Measurements from ENCODE around the gene LYRM9.

Gene LYRM9

DNA sequence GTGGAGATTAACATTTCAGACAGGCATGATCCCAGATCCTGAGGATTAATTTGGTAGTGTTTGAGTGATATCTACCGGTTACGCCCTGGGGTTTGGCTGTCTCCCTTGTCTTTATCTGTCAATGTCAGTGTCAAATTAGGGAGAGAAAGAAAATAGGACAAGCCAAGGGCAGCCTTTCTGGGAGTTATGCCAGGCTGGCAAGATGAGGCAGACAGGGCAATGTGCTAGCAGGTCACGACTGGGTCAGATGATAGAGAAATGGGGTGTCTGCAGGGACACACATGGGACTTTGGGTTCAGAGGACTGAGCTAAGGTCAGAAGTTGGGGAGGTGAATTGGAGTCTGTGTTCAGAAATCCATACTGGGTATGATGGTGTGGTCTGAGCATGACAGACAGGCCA is 27.4 kb upstream of the LYRM9 start:
- H2BK15ac ChIP-seq (replicated peaks; ENCODE audit: low read depth), result no peak overlapping the region
- DNase-seq, result no peak
- no peak overlapping the region for H3K9ac ChIP-seq (ENCODE audit: low read length)
- no peak overlapping the region for H2BK120ac ChIP-seq (ENCODE audit: low read depth, low read length)
- H3K27me3 ChIP-seq (ENCODE audit: insufficient read depth, low read length, poor library complexity), result peaks cover 7% of the 10 kb centered on the region
- H3K4me2 ChIP-seq (ENCODE audit: low read length), result no peak overlapping the region
- no CpG with 5 or more reads among the region's 3 CpGs for WGBS (ENCODE audit: extremely low coverage, insufficient coverage, low lambda C conversion rate)
- H3K79me1 ChIP-seq (ENCODE audit: low read length), result no peaks in the 10 kb centered on the region
- no peak overlapping the region for H3K18ac ChIP-seq (ENCODE audit: low read length)
- H3K23ac ChIP-seq (ENCODE audit: low read length), result no peak overlapping the region
- no peak overlapping the region for H3K4me3 ChIP-seq (ENCODE audit: low read length)
- no peak overlapping the region for H3K4ac ChIP-seq (ENCODE audit: low read depth, low read length)
- H4K8ac ChIP-seq (ENCODE audit: low read depth, low read length), result no peak overlapping the region
- H3K4me1 ChIP-seq (ENCODE audit: control insufficient read depth, low read depth, low read length), result peaks cover 2% of the 10 kb centered on the region
- H3K56ac ChIP-seq (ENCODE audit: low read length), result no peak overlapping the region
- H2BK5ac ChIP-seq (ENCODE audit: low read length), result no peak overlapping the region
- no peaks in the 10 kb centered on the region for H3K36me3 ChIP-seq (ENCODE audit: control insufficient read depth, insufficient read depth, low read length)
- no peak overlapping the region for H4K5ac ChIP-seq (ENCODE audit: low read length)
- no peak overlapping the region for H2AK5ac ChIP-seq (ENCODE audit: low read length)
- H3K79me2 ChIP-seq (ENCODE audit: control insufficient read depth, insufficient read depth, low read length), result no peaks in the 10 kb centered on the region
- no peak overlapping the region for H3K27ac ChIP-seq (ENCODE audit: low read depth, low read length)

DNA sequence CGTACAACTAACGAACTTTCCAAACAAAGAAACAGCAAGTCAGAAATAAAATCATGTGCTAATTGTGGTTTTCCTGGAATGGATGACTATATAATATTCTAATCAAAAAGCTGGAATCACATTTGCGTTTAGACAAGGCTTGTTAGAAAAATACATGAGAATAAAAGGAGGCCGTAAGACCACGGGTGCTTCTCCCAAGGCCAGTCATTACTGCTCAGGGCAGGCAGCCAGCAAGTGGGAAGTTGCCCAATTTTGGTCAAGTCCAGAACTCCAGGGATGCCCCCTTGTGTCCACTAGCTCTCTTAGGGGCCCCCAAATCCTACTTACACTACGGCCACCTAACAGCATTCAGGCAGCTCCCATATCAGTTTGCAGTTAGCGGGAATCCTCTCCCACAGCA is 25.9 kb upstream of the LYRM9 start:
- Histone ChIP-seq H2AK5ac (ENCODE audit: low read length) (no peak overlapping the region), H3K79me1 (ENCODE audit: low read length) (no peaks in the 10 kb centered on the region), H3K4me3 (ENCODE audit: low read length) (no peak overlapping the region), H3K9ac (ENCODE audit: low read length) (no peak overlapping the region), H3K27ac (ENCODE audit: low read depth, low read length) (no peak overlapping the region), H3K4me2 (ENCODE audit: low read length) (no peak overlapping the region), H3K56ac (ENCODE audit: low read length) (no peak overlapping the region), H2BK15ac (replicated peaks; ENCODE audit: low read depth) (no peak overlapping the region), H2BK120ac (ENCODE audit: low read depth, low read length) (no peak overlapping the region), H3K36me3 (ENCODE audit: control insufficient read depth, insufficient read depth, low read length) (no peaks in the 10 kb centered on the region), H3K4me1 (ENCODE audit: control insufficient read depth, low read depth, low read length) (peaks cover 2% of the 10 kb centered on the region), H4K8ac (ENCODE audit: low read depth, low read length) (no peak overlapping the region), H2BK5ac (ENCODE audit: low read length) (no peak overlapping the region), H3K18ac (ENCODE audit: low read length) (no peak overlapping the region), H3K23ac (ENCODE audit: low read length) (no peak overlapping the region), H3K4ac (ENCODE audit: low read depth, low read length) (no peak overlapping the region), H3K27me3 (ENCODE audit: insufficient read depth, low read length, poor library complexity) (peaks cover 7% of the 10 kb centered on the region), H4K5ac (ENCODE audit: low read length) (no peak overlapping the region), H3K79me2 (ENCODE audit: control insufficient read depth, insufficient read depth, low read length) (no peaks in the 10 kb centered on the region)
- no peak for DNase-seq
- WGBS (ENCODE audit: extremely low coverage, insufficient coverage, low lambda C conversion rate), result no CpG with 5 or more reads among the region's 7 CpGs

DNA sequence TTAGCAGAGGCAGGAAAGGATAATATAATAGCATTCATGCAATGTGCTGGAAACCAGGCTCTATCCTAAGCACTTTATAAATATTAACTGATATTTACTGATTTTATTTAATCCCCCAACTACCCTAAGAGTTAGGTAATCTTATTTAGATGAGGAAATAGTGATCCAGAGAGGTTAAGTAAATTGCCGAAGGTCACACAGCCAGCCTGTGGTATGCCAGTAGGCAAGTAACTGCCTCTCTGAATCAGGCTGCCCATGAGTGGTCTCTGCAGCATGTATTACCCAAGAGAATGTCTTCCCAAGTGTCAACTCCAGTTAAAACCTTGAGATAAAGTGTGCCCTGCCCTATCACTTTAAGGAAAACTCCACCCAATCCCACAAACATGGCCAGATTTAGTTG is 25.3 kb upstream of the LYRM9 start:
- H3K4ac ChIP-seq (ENCODE audit: low read depth, low read length), result no peak overlapping the region
- no peak overlapping the region for H2BK15ac ChIP-seq (replicated peaks; ENCODE audit: low read depth)
- H2BK5ac ChIP-seq (ENCODE audit: low read length), result no peak overlapping the region
- H3K27me3 ChIP-seq (ENCODE audit: insufficient read depth, low read length, poor library complexity), result peaks cover 9% of the 10 kb centered on the region
- H3K27ac ChIP-seq (ENCODE audit: low read depth, low read length), result no peak overlapping the region
- H3K56ac ChIP-seq (ENCODE audit: low read length), result no peak overlapping the region
- H2BK120ac ChIP-seq (ENCODE audit: low read depth, low read length), result no peak overlapping the region
- no peak for DNase-seq
- WGBS (ENCODE audit: extremely low coverage, insufficient coverage, low lambda C conversion rate), result no CpG with 5 or more reads among the region's 1 CpG
- no peak overlapping the region for H4K5ac ChIP-seq (ENCODE audit: low read length)
- H3K36me3 ChIP-seq (ENCODE audit: control insufficient read depth, insufficient read depth, low read length), result no peaks in the 10 kb centered on the region
- no peak overlapping the region for H2AK5ac ChIP-seq (ENCODE audit: low read length)
- no peaks in the 10 kb centered on the region for H3K79me2 ChIP-seq (ENCODE audit: control insufficient read depth, insufficient read depth, low read length)
- H3K18ac ChIP-seq (ENCODE audit: low read length), result no peak overlapping the region
- H3K23ac ChIP-seq (ENCODE audit: low read length), result no peak overlapping the region
- no peak overlapping the region for H3K4me2 ChIP-seq (ENCODE audit: low read length)
- no peak overlapping the region for H3K9ac ChIP-seq (ENCODE audit: low read length)
- no peak overlapping the region for H4K8ac ChIP-seq (ENCODE audit: low read depth, low read length)
- H3K4me3 ChIP-seq (ENCODE audit: low read length), result no peak overlapping the region
- no peaks in the 10 kb centered on the region for H3K79me1 ChIP-seq (ENCODE audit: low read length)
- H3K4me1 ChIP-seq (ENCODE audit: control insufficient read depth, low read depth, low read length), result peaks cover 2% of the 10 kb centered on the region

DNA sequence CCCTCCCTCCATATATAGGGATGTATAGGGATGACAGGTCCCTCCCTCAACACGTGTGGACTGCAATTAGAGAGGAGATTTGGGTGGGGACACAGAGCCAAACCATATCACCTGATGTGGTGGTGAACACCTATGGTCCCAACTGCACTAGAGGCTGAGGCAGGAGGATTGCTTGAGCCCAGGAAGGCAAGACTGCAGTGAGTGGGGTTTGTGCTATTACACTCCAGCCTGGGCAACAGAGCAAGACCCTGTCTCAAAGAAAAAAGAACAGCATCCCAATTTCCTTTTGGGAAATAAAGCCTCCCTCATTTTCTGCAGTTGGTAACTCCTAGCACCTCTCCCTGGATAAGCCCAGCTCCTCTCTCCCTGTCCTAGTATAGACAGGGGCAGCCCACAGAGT is 23.8 kb upstream of the LYRM9 start:
- no peak for DNase-seq
- H3K9ac ChIP-seq (ENCODE audit: low read length), result no peak overlapping the region
- no peak overlapping the region for H3K4me2 ChIP-seq (ENCODE audit: low read length)
- peaks cover 2% of the 10 kb centered on the region for H3K4me1 ChIP-seq (ENCODE audit: control insufficient read depth, low read depth, low read length)
- no peak overlapping the region for H3K4me3 ChIP-seq (ENCODE audit: low read length)
- H3K79me1 ChIP-seq (ENCODE audit: low read length), result no peaks in the 10 kb centered on the region
- no peak overlapping the region for H2BK15ac ChIP-seq (replicated peaks; ENCODE audit: low read depth)
- H3K4ac ChIP-seq (ENCODE audit: low read depth, low read length), result no peak overlapping the region
- H3K79me2 ChIP-seq (ENCODE audit: control insufficient read depth, insufficient read depth, low read length), result no peaks in the 10 kb centered on the region
- H2AK5ac ChIP-seq (ENCODE audit: low read length), result no peak overlapping the region
- no peak overlapping the region for H2BK120ac ChIP-seq (ENCODE audit: low read depth, low read length)
- no peak overlapping the region for H3K18ac ChIP-seq (ENCODE audit: low read length)
- no peak overlapping the region for H3K56ac ChIP-seq (ENCODE audit: low read length)
- H3K36me3 ChIP-seq (ENCODE audit: control insufficient read depth, insufficient read depth, low read length), result no peaks in the 10 kb centered on the region
- no peak overlapping the region for H3K27ac ChIP-seq (ENCODE audit: low read depth, low read length)
- H3K23ac ChIP-seq (ENCODE audit: low read length), result no peak overlapping the region
- no peak overlapping the region for H4K5ac ChIP-seq (ENCODE audit: low read length)
- no peak overlapping the region for H4K8ac ChIP-seq (ENCODE audit: low read depth, low read length)
- peaks cover 9% of the 10 kb centered on the region for H3K27me3 ChIP-seq (ENCODE audit: insufficient read depth, low read length, poor library complexity)
- no CpG with 5 or more reads among the region's 1 CpG for WGBS (ENCODE audit: extremely low coverage, insufficient coverage, low lambda C conversion rate)
- H2BK5ac ChIP-seq (ENCODE audit: low read length), result no peak overlapping the region

DNA sequence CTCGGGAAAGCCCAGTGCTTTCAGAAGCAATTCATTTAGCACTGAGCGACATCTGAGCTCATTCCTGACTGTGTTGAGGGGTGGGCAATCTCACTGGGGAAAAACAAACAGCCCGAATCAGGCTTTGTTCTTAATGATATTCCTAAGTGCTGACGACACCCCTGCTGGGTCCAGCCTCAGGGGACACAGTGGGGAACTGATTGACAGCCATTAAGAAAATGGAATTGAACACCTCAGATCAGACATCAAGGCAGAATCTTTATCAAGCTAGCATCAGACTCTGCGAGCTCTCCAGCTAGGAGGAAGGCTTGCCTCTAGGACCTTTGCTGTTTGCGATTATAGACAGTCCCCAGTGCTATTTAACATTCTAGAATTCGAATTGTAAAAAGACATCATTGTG is 22.5 kb upstream of the LYRM9 start:
- peaks cover 9% of the 10 kb centered on the region for H3K27me3 ChIP-seq (ENCODE audit: insufficient read depth, low read length, poor library complexity)
- no peak overlapping the region for H3K27ac ChIP-seq (ENCODE audit: low read depth, low read length)

DNA sequence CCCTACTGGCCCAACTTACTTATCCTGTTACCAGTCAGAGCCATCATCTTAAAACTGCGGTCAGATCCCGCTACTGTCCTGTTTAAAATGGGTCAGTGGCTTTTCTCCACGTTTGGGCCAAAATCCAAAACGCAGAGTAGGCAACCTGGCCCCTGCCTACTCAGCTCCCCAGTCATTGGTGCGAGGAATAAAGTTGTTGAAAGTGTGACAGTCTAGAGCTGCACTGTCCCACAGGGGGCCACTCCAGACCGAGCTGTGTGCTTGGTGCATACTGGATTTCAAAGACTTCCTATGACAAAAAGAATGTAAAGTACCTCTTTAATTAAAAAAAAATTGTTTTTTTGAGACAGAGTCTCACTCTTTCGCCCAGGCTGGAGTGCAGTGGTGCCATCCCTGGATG is 21.2 kb upstream of the LYRM9 start:
- Histone ChIP-seq H2BK5ac (ENCODE audit: low read length) (no peak overlapping the region), H3K36me3 (ENCODE audit: control insufficient read depth, insufficient read depth, low read length) (no peaks in the 10 kb centered on the region), H2BK120ac (ENCODE audit: low read depth, low read length) (no peak overlapping the region), H3K4me2 (ENCODE audit: low read length) (no peak overlapping the region), H4K8ac (ENCODE audit: low read depth, low read length) (no peak overlapping the region), H3K4ac (ENCODE audit: low read depth, low read length) (no peak overlapping the region), H2AK5ac (ENCODE audit: low read length) (no peak overlapping the region), H4K5ac (ENCODE audit: low read length) (no peak overlapping the region), H3K79me2 (ENCODE audit: control insufficient read depth, insufficient read depth, low read length) (no peaks in the 10 kb centered on the region), H3K79me1 (ENCODE audit: low read length) (no peaks in the 10 kb centered on the region), H3K27ac (ENCODE audit: low read depth, low read length) (no peak overlapping the region), H3K56ac (ENCODE audit: low read length) (no peak overlapping the region), H3K18ac (ENCODE audit: low read length) (no peak overlapping the region), H3K4me1 (ENCODE audit: control insufficient read depth, low read depth, low read length) (peaks cover 2% of the 10 kb centered on the region), H3K9ac (ENCODE audit: low read length) (no peak overlapping the region), H2BK15ac (replicated peaks; ENCODE audit: low read depth) (no peak overlapping the region), H3K4me3 (ENCODE audit: low read length) (no peak overlapping the region), H3K27me3 (ENCODE audit: insufficient read depth, low read length, poor library complexity) (peaks cover 9% of the 10 kb centered on the region), H3K23ac (ENCODE audit: low read length) (no peak overlapping the region)
- WGBS (ENCODE audit: extremely low coverage, insufficient coverage, low lambda C conversion rate), result no CpG with 5 or more reads among the region's 7 CpGs
- no peak for DNase-seq

More for the DNA sequence above, 22.5 kb upstream of the LYRM9 start:
- no peak overlapping the region for H4K8ac ChIP-seq (ENCODE audit: low read depth, low read length)
- no peak overlapping the region for H2BK15ac ChIP-seq (replicated peaks; ENCODE audit: low read depth)
- no peaks in the 10 kb centered on the region for H3K79me2 ChIP-seq (ENCODE audit: control insufficient read depth, insufficient read depth, low read length)
- H2BK5ac ChIP-seq (ENCODE audit: low read length), result no peak overlapping the region
- H4K5ac ChIP-seq (ENCODE audit: low read length), result no peak overlapping the region
- no peaks in the 10 kb centered on the region for H3K36me3 ChIP-seq (ENCODE audit: control insufficient read depth, insufficient read depth, low read length)
- H3K23ac ChIP-seq (ENCODE audit: low read length), result no peak overlapping the region
- no peak overlapping the region for H2BK120ac ChIP-seq (ENCODE audit: low read depth, low read length)
- peak; percentile 93 for DNase-seq
- no CpG with 5 or more reads among the region's 7 CpGs for WGBS (ENCODE audit: extremely low coverage, insufficient coverage, low lambda C conversion rate)
- no peak overlapping the region for H3K18ac ChIP-seq (ENCODE audit: low read length)
- H3K4ac ChIP-seq (ENCODE audit: low read depth, low read length), result no peak overlapping the region
- peaks cover 2% of the 10 kb centered on the region for H3K4me1 ChIP-seq (ENCODE audit: control insufficient read depth, low read depth, low read length)
- H3K9ac ChIP-seq (ENCODE audit: low read length), result no peak overlapping the region
- H3K79me1 ChIP-seq (ENCODE audit: low read length), result no peaks in the 10 kb centered on the region
- no peak overlapping the region for H3K56ac ChIP-seq (ENCODE audit: low read length)
- no peak overlapping the region for H2AK5ac ChIP-seq (ENCODE audit: low read length)
- no peak overlapping the region for H3K4me3 ChIP-seq (ENCODE audit: low read length)
- no peak overlapping the region for H3K4me2 ChIP-seq (ENCODE audit: low read length)
